ENCODE measurements around the gene CMYA5.

GRCh38 chr5:79736528-79737514 is 47.2 kb downstream of the CMYA5 start:
- TF ChIP-seq POLR2A (IDR thresholded peaks at IDR 0.05; ENCODE audit: low read depth, low read length) = no peak
- no peak for TF ChIP-seq TAF1 (IDR thresholded peaks at IDR 0.05; ENCODE audit: borderline replicate concordance, low read depth, low read length)
